Pancreas (tissue), 10 donors: ENCODE data around the gene GUCY1A2. TPM values are rescaled to one million over a fixed set of nuclear protein-coding genes. Genes with fewer than 3 reads are reported as not detected.
"Not testable (repeated sequence)": the region's sequence is repeated elsewhere in the genome, so short reads cannot be mapped to it uniquely, and the experiment has no call there.

Source experiments
- ATAC-seq, 4 donors: fragments of 200-7000 bp; cut with Tn5 transposase; one replicate each; pipeline versions ENCODE4 v1.8.0 to v1.9.1; 2020; ENCODE audit warnings: mild to moderate bottlenecking in 4 of 4, moderate library complexity in 4 of 4
- DNase-seq, 6 donors: peaks; one replicate each; pipeline ENCODE4 v3.0.0-alpha.2; 2020
- FAIRE-seq: peaks from 2 replicates; lab custom pipeline; 2012; peaks lifted over from hg19 to GRCh38; lab: Jason Lieb, UNC
- H3K27ac ChIP-seq, 4 donors: fragments of 200-600 bp; sonication (generic); 1 replicate in 3 of 4; 2 replicates in 1 of 4; pipeline versions ENCODE4 v1.5.0 to v1.8.0; 2020
- H3K27me3 ChIP-seq, 4 donors: fragments of 200-600 bp; one replicate each; pipeline ENCODE4 v1.8.0; 2021
- H3K36me3 ChIP-seq, 3 donors: fragments of 200-600 bp; sonication (generic) in 1 of 3; one replicate each; pipeline versions ENCODE4 v1.5.0 to v1.8.0; 2020 to 2021
- H3K4me1 ChIP-seq, 3 donors: fragments of 200-600 bp; one replicate each; pipeline ENCODE4 v1.8.0; 2021
- H3K4me3 ChIP-seq, 4 donors: fragments of 200-600 bp; sonication (generic) in 2 of 4; one replicate each; pipeline versions ENCODE4 v1.5.0 to v1.8.0; 2020 to 2021
- H3K9me3 ChIP-seq, 4 donors: fragments of 200-600 bp; one replicate each; pipeline ENCODE4 v1.8.0; 2021
- WGBS, 2 donors: extraction: QIAGEN DNeasy Blood & Tissue Kit; methylation state at CpG; one replicate each; pipeline ENCODE4 v1.1.7; 2013; 5-methylcytosine and 5-hydroxymethylcytosine counted together
- intact Hi-C, 3 donors: fragments of 100-400 bp; cut with DNase I; formaldehyde crosslinking; loops; one replicate each; pipeline versions ENCODE4 v1.11.1 to v1.14.2; 2022
- polyA plus RNA-seq, 2 donors: library from polyadenylated mRNA; stranded (reverse); fragments of 200-250 nt; gene quantifications; one replicate each; pipeline ENCODE4 v1.2.3, GENCODE V29; 2013
- total RNA-seq, 6 donors: library from RNA; stranded (reverse); fragmentation: NEBNext Ultra II Directional in 4 of 6; extraction: Animal tissue kit (Norgen Biotek cat#: 25700) in 4 of 6; gene quantifications; one replicate each; pipeline versions ENCODE4 v1.2.1 to v1.2.4, GENCODE V29; 2021 to 2023
- TF ChIP-seq, protein P1 (sequence below), 4 donors: fragments of 200-600 bp; sonication (generic) in 3 of 4; IDR thresholded peaks; one replicate each; pipeline versions ENCODE4 v1.5.0 to v1.8.0; 2021; ENCODE audit warnings: antibody characterized with exemption in 4 of 4
- donor health status: healthy with polysubstance abuse.
- donor health status: DM: no; HTN: no; CAD: no; lungs with moderate emphysema.
- donor health status: DM: no; HTN: no; CAD: no.
- donor health status: control.
- donor health status: control.
- donor health status: Bipolar disorder and iron deficiency.
- donor health status: DM: yes; HTN: yes; CAD: no.
- donor health status: DM: no; HTN: no; CAD: no.
- donor health status: DM: no; HTN: no; CAD: no.
- donor health status: DM: yes; HTN: yes; CAD: no.

Gene GUCY1A2, protein sequence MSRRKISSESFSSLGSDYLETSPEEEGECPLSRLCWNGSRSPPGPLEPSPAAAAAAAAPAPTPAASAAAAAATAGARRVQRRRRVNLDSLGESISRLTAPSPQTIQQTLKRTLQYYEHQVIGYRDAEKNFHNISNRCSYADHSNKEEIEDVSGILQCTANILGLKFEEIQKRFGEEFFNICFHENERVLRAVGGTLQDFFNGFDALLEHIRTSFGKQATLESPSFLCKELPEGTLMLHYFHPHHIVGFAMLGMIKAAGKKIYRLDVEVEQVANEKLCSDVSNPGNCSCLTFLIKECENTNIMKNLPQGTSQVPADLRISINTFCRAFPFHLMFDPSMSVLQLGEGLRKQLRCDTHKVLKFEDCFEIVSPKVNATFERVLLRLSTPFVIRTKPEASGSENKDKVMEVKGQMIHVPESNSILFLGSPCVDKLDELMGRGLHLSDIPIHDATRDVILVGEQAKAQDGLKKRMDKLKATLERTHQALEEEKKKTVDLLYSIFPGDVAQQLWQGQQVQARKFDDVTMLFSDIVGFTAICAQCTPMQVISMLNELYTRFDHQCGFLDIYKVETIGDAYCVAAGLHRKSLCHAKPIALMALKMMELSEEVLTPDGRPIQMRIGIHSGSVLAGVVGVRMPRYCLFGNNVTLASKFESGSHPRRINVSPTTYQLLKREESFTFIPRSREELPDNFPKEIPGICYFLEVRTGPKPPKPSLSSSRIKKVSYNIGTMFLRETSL
- total RNA-seq (10 to 100 TPM in 2 of 6 donors, 1 to 10 TPM in 4; 6.5 to 14.5 (median 8.8) TPM), polyA plus RNA-seq (1 to 10 TPM; 1.1 to 2.6 TPM)

DNA sequence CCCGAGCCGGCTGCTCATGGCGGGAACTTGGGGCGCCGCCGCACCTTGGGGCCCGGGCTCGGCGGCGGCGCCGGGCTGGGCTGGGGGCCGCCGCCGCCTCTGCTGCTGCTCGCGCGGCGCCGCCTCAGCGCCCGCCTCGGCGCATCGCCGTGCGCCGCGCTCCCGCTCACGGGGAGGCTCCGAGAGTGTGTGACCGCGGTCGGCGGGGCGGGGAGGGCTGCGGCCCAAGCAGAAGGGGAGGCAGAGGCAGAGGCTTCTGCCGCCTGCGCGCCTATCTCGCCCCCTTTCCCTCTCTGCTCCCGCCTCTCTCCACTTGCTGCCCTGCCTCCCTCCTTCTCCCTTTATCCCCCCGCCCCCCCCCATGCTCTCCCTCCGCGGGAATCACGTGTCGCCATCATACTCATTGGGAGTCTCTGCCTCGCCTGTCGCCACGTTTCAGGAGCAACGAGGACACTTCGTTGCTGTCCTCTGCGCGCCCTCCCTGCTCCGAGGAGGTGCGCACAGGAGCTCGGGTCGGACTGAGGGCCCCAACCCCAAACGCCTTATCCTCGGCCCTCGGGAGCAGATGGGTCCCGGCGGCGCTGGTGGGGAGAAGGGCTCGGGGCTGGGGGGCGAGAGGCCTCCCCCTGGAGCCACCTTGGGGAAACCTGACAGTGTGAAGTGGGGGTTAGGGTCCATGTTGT lies at the start of gene GUCY1A2:
Gene GUCY1A2 (minus strand): TSS at position 258 of the 683 bp plus-strand sequence. CDS start 421 bp downstream, outside the sequence.
- H3K27ac ChIP-seq = peak within 1 kb of the TSS in 2 of 4 donors; percentile 58 to 64
- H3K36me3 ChIP-seq = no peaks in the 10 kb centered on the region
- H3K4me1 ChIP-seq = peaks cover 0 to 3% (median 0%) of the 10 kb centered on the region in 3 donors
- intact Hi-C loops = no loop called here
- FAIRE-seq (no peak), DNase-seq (peak; percentile 3 to 73 (median 20)), ATAC-seq (peak; percentile 45 to 50 (median 48))
- H3K27me3 ChIP-seq = peaks cover 0 to 8% (median 2%) of the 10 kb centered on the region in 4 donors
- H3K9me3 ChIP-seq = no peaks in the 10 kb centered on the region
- TF ChIP-seq, protein P1, sequence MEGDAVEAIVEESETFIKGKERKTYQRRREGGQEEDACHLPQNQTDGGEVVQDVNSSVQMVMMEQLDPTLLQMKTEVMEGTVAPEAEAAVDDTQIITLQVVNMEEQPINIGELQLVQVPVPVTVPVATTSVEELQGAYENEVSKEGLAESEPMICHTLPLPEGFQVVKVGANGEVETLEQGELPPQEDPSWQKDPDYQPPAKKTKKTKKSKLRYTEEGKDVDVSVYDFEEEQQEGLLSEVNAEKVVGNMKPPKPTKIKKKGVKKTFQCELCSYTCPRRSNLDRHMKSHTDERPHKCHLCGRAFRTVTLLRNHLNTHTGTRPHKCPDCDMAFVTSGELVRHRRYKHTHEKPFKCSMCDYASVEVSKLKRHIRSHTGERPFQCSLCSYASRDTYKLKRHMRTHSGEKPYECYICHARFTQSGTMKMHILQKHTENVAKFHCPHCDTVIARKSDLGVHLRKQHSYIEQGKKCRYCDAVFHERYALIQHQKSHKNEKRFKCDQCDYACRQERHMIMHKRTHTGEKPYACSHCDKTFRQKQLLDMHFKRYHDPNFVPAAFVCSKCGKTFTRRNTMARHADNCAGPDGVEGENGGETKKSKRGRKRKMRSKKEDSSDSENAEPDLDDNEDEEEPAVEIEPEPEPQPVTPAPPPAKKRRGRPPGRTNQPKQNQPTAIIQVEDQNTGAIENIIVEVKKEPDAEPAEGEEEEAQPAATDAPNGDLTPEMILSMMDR (IDR thresholded peaks at IDR 0.05) = no peak
- WGBS, 2 donors = 0 to 1% methylated on average over 35 to 66 of the region's 67 CpGs
- peak within 1 kb of the TSS; percentile 12 to 54 (median 34) for H3K4me3 ChIP-seq

DNA sequence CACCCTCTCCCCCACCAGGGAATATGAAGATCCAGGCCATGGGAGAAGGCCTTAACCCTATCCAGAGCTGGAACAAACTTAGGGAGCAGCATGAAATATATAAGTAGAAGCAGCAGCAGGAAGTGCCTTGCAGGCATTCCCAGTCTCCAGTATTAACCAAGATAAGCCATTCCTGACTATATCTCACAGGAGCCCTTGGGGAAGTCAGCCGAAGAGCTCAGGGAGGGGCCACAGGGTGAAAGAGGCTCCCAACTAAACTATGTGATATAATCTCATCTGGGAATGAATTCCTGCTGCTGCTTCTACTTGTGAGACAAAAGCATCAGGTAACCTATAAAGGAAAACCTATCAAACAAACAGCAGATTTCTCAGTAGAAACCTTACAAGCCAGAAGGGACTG lies 36.1 kb upstream of the GUCY1A2 start:
- intact Hi-C loops = no loop called here
- no peaks in the 10 kb centered on the region for H3K36me3 ChIP-seq

DNA sequence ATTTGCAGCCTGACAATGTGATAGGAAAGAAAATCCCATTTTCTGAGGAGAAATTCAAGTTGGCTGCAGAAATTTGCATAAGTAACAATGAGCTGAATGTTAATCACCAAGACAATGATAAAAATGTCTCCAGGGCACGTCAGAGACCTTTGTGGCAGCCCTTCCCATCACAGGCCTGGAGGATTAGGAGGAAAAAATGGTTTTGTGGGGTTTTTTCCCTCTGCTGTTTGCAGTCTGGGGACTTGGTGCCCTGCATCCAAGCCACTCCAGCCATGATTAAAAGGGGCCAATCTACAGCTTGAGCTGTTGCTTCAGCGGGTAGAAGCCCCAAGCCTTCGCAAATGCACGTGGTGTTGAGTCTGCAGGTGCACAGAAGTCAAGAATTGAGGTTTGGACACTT lies 33.1 kb upstream of the GUCY1A2 start:
- H3K4me3 ChIP-seq, H3K9me3 ChIP-seq, intact Hi-C loops, H3K27ac ChIP-seq, H3K4me1 ChIP-seq, H3K27me3 ChIP-seq, DNase-seq, ATAC-seq, H3K36me3 ChIP-seq, FAIRE-seq: not testable (repeated sequence)
- 34 to 42% methylated on average over 4 of the region's 4 CpGs for WGBS, 2 donors

More for the DNA sequence above, 36.1 kb upstream of the GUCY1A2 start:
- DNase-seq (no peak), ATAC-seq (no peak), FAIRE-seq (no peak)
- no peaks in the 10 kb centered on the region for H3K27me3 ChIP-seq
- 50 to 73% methylated on average over 1 of the region's 1 CpG for WGBS, 2 donors
- H3K27ac ChIP-seq = no peak overlapping the region
- H3K9me3 ChIP-seq = no peaks in the 10 kb centered on the region
- TF ChIP-seq, protein P1 (IDR thresholded peaks at IDR 0.05) = no peak
- no peak overlapping the region for H3K4me3 ChIP-seq
- H3K4me1 ChIP-seq = no peaks in the 10 kb centered on the region

DNA sequence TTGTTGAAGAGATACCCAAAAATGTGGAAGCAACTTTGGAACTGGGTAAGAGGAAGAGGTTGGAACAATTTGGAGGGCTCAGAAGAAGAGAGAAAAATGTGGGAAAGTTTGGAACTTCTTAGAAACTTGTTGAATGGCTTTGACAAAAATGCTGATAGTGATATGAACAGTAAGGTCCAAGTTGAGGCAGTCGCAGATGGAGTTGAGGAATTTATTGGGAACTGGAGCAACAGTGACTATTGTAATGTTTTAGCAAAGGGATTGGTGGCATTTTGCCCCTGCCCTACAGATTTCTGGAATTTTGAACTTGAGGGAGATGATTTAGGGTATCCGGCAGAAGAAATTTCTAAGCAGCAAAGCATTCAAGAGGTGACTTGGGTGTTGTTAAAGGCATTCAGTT lies 32.6 kb upstream of the GUCY1A2 start:
- intact Hi-C loops, H3K4me1 ChIP-seq, ATAC-seq, FAIRE-seq, H3K36me3 ChIP-seq, H3K4me3 ChIP-seq, H3K9me3 ChIP-seq, H3K27ac ChIP-seq, DNase-seq, H3K27me3 ChIP-seq: not testable (repeated sequence)
- 71 to 87% methylated on average over 2 of the region's 2 CpGs for WGBS, 2 donors

DNA sequence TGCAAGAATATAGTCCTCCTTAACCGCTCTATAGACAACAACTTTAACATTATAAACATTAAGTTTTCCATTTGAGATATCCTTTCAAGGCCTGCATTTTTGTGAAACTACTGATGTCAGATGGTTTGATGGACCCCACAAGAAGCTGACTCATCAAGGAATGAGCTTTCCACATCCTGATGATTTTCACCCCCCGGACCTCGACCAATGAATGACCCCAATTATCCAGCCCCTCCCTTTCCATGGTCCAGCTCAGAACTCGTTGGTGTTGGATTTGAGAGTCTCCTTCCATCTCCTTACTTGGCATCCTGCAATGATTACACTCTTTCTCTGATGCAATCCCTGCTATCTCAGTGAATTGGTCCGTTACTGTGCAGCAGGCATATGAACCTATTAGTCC lies 31.8 kb upstream of the GUCY1A2 start:
- intact Hi-C loops = no loop called here
- FAIRE-seq (no peak), DNase-seq (no peak), ATAC-seq (no peak)
- Histone ChIP-seq H3K36me3 (no peaks in the 10 kb centered on the region), H3K27me3 (no peaks in the 10 kb centered on the region), H3K4me1 (no peaks in the 10 kb centered on the region), H3K9me3 (no peaks in the 10 kb centered on the region), H3K4me3 (no peak overlapping the region), H3K27ac (no peak overlapping the region)
- 56 to 68% methylated on average over 5 of the region's 5 CpGs for WGBS, 2 donors
- TF ChIP-seq, protein P1 (IDR thresholded peaks at IDR 0.05) = no peak
